Testis (tissue), 2 donors: ENCODE results near the gene TET2.

ENCODE experiments used
- CTCF ChIP-seq, 3 experiments: fragments of 450-650 bp in 2 of 3; fragments of 200-600 bp in 1 of 3; sonication (generic) in 1 of 3; IDR thresholded peaks; one replicate each; pipeline ENCODE4 v1.5.1; 2016 to 2019; ENCODE audit warnings: antibody characterized with exemption in 3 of 3, mild to moderate bottlenecking in 2 of 3, moderate library complexity in 1 of 3
- POLR2A ChIP-seq: fragments of 450-650 bp; IDR thresholded peaks from one replicate; pipeline ENCODE4 v1.6.1; 2017; ENCODE audit warnings: antibody characterized with exemption, mild to moderate bottlenecking, moderate library complexity

- TF ChIP-seq POLR2A (no peak), CTCF (IDR thresholded peaks at IDR 0.05) (no peak)
These were observed 69.1 kb downstream of the TET2 start for GRCh38 chr4:105215609-105216313.
